NCI-H526 treated with DMSO at 0.1 percent for 48 hours (cell line): ENCODE data around the gene PIGV.

Experiments used
- DNase-seq: peaks from one replicate; lab custom pipeline; 2025; lab: John Stamatoyannopoulos, UW

The PIGV gene

GRCh38 chr1:26787706-26788514, at the start of gene PIGV:
PIGV (plus strand) TSS chr1:26787950; CDS start chr1:26790816, 2,866 bp downstream.
- peak; percentile 75 for DNase-seq

- DNase-seq, result no peak
Observed at GRCh38 chr1:26739329-26739914, 48.3 kb upstream of the PIGV start.

GRCh38 chr1:26740023-26740634, 47.6 kb upstream of the PIGV start:
- DNase-seq, result no peak

- DNase-seq, result no peak
Observed at GRCh38 chr1:26740952-26741351, 46.8 kb upstream of the PIGV start.

- no peak for DNase-seq
Observed at GRCh38 chr1:26743426-26744059, 44.2 kb upstream of the PIGV start.

GRCh38 chr1:26744075-26744959, 43.4 kb upstream of the PIGV start:
- DNase-seq, result no peak

- DNase-seq, result no peak
Observed at GRCh38 chr1:26745191-26745590, 42.6 kb upstream of the PIGV start.

GRCh38 chr1:26747048-26747447, 40.7 kb upstream of the PIGV start:
- DNase-seq, result no peak

- no peak for DNase-seq
Observed at GRCh38 chr1:26748351-26748750, 39.4 kb upstream of the PIGV start.

- no peak for DNase-seq
Observed at GRCh38 chr1:26749458-26749857, 38.3 kb upstream of the PIGV start.

- no peak for DNase-seq
Observed at GRCh38 chr1:26750428-26750827, 37.3 kb upstream of the PIGV start.

GRCh38 chr1:26752519-26752918, 35.2 kb upstream of the PIGV start:
- DNase-seq, result no peak

- DNase-seq, result no peak
Observed at GRCh38 chr1:26754086-26754874, 33.5 kb upstream of the PIGV start.

GRCh38 chr1:26758358-26758757, 29.4 kb upstream of the PIGV start:
- no peak for DNase-seq

GRCh38 chr1:26759531-26759930, 28.2 kb upstream of the PIGV start:
- DNase-seq, result no peak

- DNase-seq, result no peak
Observed at GRCh38 chr1:26761217-26761616, 26.5 kb upstream of the PIGV start.

GRCh38 chr1:26767714-26768113, 20.0 kb upstream of the PIGV start:
- no peak for DNase-seq

- no peak for DNase-seq
Observed at GRCh38 chr1:26768755-26769154, 19.0 kb upstream of the PIGV start.

- DNase-seq, result no peak
Observed at GRCh38 chr1:26771285-26771642, 16.5 kb upstream of the PIGV start.

- no peak for DNase-seq
Observed at GRCh38 chr1:26771643-26772321, 16.0 kb upstream of the PIGV start.
